Stimulated activated CD8-positive, alpha-beta memory T cell treated with anti-CD3 and anti-CD28 coated beads, Interleukin-12 subunit alpha, Interleukin-12 subunit beta, amount 100 ng/mL, for 4 hours (primary cell): ENCODE results near the gene PTPRN2.

Experiments
- DNase-seq: peaks from one replicate; pipeline ENCODE4 v3.0.0-alpha.2; 2020; ENCODE audit warnings: low read depth

Gene PTPRN2

DNA sequence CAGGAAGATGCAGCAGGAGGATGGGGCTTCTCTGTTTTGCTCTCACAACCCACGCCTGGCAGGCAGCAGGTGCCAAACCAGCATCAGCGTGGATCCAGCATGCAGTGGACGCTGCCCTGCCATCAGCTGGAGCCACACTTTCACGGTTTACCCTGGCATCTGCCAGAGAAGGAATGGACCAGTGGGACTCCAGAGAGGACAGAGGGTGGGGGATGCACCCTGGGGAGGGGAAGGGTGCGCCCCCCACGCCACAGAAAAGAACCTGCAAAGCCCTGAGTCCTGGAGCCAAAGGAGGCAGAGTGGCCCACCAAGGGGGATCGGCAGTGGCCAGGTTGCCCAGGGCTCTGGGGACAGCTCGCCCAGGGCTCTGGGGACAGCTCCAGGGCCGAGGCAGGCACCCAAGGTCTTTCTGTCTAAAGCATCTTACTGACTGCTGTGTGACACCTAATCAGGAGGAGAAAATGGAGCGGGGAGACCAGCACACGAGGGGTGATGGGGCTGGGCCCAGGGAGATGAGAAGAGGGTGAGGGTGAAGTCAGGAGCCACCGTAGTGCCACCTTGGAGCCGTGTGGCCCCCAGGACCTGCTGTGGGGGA, 1025.7 kb downstream of the PTPRN2 start:
- DNase-seq = no peak

DNA sequence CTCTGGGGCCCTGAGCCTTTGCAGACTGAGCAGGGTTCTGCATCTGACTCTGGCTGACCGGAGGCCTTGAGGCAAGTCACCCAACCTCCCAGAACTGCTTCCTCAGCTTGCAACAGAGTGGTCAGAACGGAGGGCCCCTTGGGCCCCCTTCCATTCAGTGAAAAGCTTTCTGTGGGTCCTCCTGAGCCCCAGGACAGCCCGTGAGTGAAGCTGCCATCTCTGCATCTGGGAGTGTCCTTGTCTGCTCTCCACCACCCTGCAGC, 1026.2 kb downstream of the PTPRN2 start:
- DNase-seq = no peak

DNA sequence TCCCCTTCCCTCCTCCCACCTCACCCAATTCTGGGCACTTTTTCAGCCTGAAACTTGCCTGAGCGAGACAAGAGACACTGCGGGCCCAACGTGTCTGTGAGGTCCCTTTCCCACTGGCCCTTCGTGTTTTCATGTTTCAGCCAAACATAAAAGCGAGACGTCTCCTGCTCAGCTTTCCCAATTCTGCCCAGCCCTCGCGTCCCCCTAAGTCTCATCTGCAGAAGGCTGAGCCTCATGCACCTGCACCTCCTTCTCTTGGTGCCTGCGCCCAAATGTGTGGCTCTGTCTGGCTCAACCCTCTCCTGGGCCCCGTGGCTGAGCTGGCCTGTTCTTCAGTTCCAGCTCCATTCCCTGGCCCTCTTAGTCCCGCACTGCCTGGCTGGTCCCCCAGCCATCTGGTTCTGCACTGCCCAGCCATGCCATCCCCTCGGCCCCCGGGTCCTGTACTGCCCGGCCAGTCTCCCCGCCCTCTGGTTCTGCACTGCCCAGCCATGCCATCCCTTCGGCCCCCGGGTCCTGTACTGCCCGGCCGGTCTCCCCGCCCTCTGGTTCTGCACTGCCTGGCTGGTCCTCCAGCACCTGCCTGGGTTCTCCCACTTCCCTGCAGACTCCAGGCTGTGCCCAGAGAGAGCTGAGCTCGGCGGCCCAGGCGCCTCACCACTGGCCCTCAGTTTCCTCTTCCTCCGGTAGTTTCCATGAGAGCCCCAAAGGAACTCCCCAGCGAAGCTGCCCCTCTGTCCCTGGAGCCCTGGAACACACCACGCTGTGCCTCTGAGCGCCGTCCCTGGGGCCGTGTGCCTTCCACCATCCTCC, 1026.7 kb downstream of the PTPRN2 start:
- DNase-seq = no peak

DNA sequence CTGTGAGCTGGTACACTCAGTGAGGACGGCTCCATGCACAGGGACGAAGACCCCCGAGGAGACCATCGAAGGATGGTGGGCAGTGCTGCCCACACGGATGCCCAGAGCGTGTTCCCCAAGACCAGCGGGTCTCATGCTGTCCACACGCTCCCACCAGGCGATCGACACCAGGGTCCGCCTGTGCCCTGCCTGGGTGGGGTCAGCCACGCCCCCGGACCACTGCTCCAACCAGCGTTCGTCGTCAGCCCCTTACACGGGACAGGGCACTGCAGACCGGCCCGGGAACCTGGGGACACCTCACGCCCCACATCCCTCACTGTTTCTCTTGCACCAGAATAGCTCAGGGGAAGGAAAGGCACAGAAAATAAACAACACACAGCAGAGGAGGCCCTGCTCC, 1027.4 kb downstream of the PTPRN2 start:
- no peak for DNase-seq

GRCh38 chr7:157559596-157560257, 1027.9 kb downstream of the PTPRN2 start:
- no peak for DNase-seq

DNA sequence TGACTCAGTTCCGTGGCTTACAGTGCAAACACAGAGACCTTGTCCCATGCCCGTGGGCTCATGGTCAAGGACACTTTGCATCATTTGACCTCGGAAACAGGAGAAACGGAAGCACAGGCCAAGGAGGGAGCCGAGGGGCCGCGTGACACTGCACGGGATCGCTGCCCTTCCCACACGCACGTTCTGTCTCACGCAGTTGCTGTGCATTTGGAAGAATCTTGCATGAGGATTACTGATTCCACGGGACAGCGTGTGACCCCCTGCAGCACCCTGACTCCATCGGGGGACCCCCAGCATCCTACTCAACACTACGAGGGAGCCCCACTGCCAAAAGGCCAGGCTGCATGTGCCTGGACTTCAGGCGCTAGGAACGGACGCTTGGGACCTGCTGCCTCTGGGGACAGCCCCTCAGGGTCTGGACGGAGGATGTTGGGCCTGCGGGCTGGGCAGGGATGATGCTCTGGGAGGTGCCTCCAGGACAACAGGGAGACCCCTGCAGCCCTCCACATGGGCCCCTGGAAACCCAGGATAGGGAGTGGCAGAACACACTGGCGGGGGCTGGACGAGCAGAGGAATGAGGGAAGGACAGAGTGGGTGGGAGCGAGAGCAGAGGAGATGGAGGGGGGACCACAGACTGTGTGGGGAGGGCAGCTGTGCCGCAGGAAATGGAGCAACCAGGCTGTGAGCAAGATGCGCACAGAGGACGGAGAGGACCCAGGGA, 1028.6 kb downstream of the PTPRN2 start:
- no peak for DNase-seq

GRCh38 chr7:157558516-157558874, 1029.1 kb downstream of the PTPRN2 start:
- no peak for DNase-seq

DNA sequence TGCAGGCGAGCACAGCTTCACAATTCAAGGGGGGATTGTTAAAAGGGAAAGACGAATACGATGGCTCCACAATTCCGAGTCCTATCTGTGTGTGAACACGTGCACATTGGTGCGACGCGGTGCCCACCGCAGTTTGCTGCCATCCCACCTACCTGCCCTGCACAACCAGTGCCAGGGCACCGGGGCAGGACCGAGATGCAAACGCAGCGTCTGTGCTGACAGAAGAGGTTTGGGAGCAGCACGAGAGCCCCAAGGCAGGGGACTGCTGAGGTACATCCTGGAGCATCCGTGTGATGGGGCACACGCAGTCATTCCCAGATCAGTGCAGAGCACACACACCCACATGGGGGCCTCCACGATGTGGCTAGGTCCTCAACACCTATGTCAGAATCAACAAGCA, 1029.6 kb downstream of the PTPRN2 start:
- no peak for DNase-seq

DNA sequence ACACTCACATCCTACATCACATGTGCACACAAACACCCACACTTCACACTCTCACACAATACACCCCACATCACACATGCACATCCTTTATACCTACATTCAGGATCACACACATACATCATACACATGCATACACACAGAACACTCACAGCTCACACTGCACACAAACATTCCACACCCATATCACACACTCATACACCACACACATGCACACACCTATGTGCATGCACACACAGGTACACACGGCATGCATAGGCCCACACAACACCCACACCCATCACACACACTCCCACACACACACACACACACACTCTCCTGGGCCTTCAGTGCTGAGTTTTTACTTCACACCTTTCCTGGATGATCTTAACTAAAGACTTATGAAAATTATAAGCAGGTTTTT, 1030.4 kb downstream of the PTPRN2 start:
- no peak for DNase-seq

DNA sequence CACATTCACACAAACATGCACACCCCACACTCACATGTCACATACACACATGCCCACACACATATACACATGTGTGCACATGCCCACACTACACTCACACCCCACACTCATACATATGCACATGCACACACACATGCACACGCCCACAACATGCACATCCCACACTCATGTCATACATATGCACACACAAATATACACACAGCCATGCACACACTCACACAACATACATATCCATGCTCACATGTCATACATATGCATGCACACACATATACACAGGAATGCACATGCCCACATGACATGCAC, 1031.0 kb downstream of the PTPRN2 start:
- no peak for DNase-seq

GRCh38 chr7:157555944-157556641, 1031.5 kb downstream of the PTPRN2 start:
- no peak for DNase-seq

DNA sequence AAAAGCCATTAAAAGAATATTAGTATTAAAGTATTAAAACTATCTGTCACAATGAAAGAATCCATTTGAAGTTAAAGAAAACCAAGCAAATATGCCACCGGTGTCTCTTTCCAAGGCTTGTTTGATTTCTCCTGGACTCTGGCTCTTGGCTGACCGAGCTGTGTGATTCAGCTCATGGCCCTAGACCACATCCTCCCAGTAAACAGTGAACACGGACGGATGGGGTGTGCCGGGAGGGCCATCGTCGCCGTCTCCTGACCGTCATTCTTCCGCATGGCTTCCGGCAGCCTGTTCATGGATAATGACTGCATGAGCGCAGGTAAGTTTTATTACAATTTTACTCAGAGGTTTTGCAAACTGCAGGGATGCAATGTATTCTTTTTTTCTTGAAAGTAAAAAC, 1032.3 kb downstream of the PTPRN2 start:
- no peak for DNase-seq

GRCh38 chr7:157554393-157555238, 1033.0 kb downstream of the PTPRN2 start:
- DNase-seq = no peak

DNA sequence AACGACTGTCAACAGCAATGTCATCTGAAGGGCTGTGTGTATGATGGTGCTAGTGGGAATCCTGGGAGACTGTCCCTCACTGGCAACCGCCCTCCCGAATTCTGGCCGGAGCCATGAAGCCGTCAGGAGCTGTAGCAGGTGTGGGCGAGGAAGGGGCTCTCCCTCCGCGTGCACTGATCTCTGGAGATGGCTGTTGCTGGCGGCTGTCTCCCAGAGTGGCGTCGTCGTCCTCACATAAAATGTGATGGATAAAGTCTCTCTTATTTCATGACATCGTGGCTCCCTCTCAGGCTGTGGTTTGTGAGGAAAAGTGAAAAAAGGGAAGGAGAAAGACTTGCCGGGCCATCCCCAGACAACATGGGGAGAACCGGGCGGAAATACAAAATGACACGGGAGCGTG, 1034.4 kb downstream of the PTPRN2 start:
- no peak for DNase-seq

- no peak for DNase-seq
These were observed 1035.2 kb downstream of the PTPRN2 start for GRCh38 chr7:157552295-157552993.

- DNase-seq = no peak
These were observed 1036.1 kb downstream of the PTPRN2 start for GRCh38 chr7:157551325-157552070.

GRCh38 chr7:157550300-157551275, 1037.0 kb downstream of the PTPRN2 start:
- DNase-seq = no peak

- no peak for DNase-seq
These were observed 1037.9 kb downstream of the PTPRN2 start for GRCh38 chr7:157549612-157550299.
